HEK293T (cell line): Measurements from ENCODE around the gene TGFB2.

Experiments used
- CTCF ChIA-PET: fragments of 350-600 bp; formaldehyde crosslinking; extraction: SDS; loops from one replicate; lab custom pipeline; 2021; ENCODE audit warnings: antibody characterized with exemption, inconsistent platforms; lab: Yijun Ruan, JAX
- POLR2A ChIA-PET: fragments of 350-600 bp; formaldehyde crosslinking; extraction: SDS; loops from one replicate; lab custom pipeline; 2020; ENCODE audit warnings: antibody characterized with exemption, inconsistent platforms; lab: Yijun Ruan, JAX
- DNase-seq: peaks from one replicate; pipeline ENCODE4 v3.0.0; 2012; ENCODE audit warnings: mixed read lengths; ENCODE audit errors: extremely low spot score
- ARNT ChIP-seq: fragments of 450-650 bp; IDR thresholded peaks from 2 replicates; pipeline ENCODE4 v1.6.1; 2017; ENCODE audit warnings: mild to moderate bottlenecking
- BHLHE40 ChIP-seq: fragments of 450-650 bp; IDR thresholded peaks from 2 replicates; pipeline ENCODE4 v1.6.1; 2016; ENCODE audit warnings: mild to moderate bottlenecking, moderate library complexity, borderline replicate concordance
- CTBP1 ChIP-seq: fragments of 450-650 bp; IDR thresholded peaks from 2 replicates; pipeline ENCODE4 v1.6.1; 2016; ENCODE audit warnings: borderline replicate concordance
- ELF4 ChIP-seq: fragments of 450-650 bp; IDR thresholded peaks from 2 replicates; pipeline ENCODE4 v1.6.1; 2017; ENCODE audit warnings: antibody characterized with exemption
- FOXA1 ChIP-seq: fragments of 450-650 bp; IDR thresholded peaks from 2 replicates; pipeline ENCODE4 v1.6.1; 2016; ENCODE audit warnings: mild to moderate bottlenecking
- FOXK2 ChIP-seq: fragments of 450-650 bp; IDR thresholded peaks from 2 replicates; pipeline ENCODE4 v1.6.1; 2016; ENCODE audit warnings: mild to moderate bottlenecking
- FOXM1 ChIP-seq: fragments of 450-650 bp; IDR thresholded peaks from 2 replicates; pipeline ENCODE4 v1.6.1; 2017; ENCODE audit warnings: mild to moderate bottlenecking, borderline replicate concordance
- HDGF ChIP-seq: fragments of 450-650 bp; IDR thresholded peaks from 2 replicates; pipeline ENCODE4 v1.6.1; 2017; ENCODE audit warnings: antibody characterized with exemption, borderline replicate concordance
- L3MBTL2 ChIP-seq: fragments of 450-650 bp; conservative IDR thresholded peaks from 2 replicates; pipeline ENCODE4 v1.6.1; 2016; ENCODE audit warnings: mild to moderate bottlenecking
- LEF1 ChIP-seq: fragments of 450-650 bp; IDR thresholded peaks from 2 replicates; pipeline ENCODE4 v1.6.1; 2017; ENCODE audit warnings: mild to moderate bottlenecking, borderline replicate concordance
- NFRKB ChIP-seq: fragments of 450-650 bp; IDR thresholded peaks from 2 replicates; pipeline ENCODE4 v1.6.1; 2016; ENCODE audit warnings: mild to moderate bottlenecking, moderate library complexity
- SP1 ChIP-seq: fragments of 450-650 bp; IDR thresholded peaks from 2 replicates; pipeline ENCODE4 v1.6.1; 2017
- SUZ12 ChIP-seq: fragments of 450-650 bp; IDR thresholded peaks from 2 replicates; pipeline ENCODE4 v1.6.1; 2016; ENCODE audit warnings: mild to moderate bottlenecking
- TARDBP ChIP-seq: fragments of 450-650 bp; IDR thresholded peaks from 2 replicates; pipeline ENCODE4 v1.6.1; 2016
- ZNF384 ChIP-seq: fragments of 450-650 bp; IDR thresholded peaks from 2 replicates; pipeline ENCODE4 v1.6.1; 2016
- TF ChIP-seq, protein P1 (sequence below): fragments of 450-650 bp; IDR thresholded peaks from 2 replicates; pipeline ENCODE4 v1.6.1; 2016

The TGFB2 gene

DNA sequence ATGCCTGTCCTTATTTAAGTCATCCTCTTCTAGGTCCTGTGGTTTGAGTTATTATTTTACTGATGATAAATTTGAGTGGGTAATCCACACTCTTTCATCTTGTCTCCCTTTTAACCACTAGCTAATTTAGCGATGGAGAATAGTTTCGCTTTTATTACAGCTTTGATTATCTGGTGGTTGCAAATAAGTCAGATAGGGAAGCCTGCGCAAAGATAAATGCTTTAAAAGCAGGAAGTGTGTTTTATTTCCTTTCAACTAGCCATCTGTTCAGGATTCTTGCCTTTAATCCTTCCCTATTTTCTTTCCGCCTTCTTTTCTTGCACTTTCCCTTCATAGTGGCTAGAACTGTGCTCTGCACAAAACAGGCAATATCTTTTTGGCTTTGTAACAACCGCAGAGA is 129.0 kb downstream of the TGFB2 start:
- DNase-seq, result no peak
- CTCF ChIA-PET, result no interaction called here

DNA sequence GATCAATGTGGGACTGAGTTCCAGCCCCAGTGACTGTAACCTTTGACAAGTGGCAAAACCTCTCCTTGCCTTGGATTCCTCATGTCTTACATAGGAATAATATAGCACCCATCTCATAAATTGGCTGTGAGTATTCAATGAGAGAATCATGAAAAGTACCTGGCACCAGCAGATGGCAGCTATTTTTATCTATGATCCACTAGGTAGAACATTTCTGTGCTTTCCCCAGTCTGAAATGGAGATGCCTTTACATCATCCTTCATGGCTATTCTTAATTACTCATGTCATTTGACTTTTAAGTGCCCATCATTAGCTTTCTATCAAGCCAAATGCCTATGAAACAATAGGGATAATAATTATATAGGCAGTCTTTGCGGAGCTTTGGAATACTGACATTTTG is 130.1 kb downstream of the TGFB2 start:
- TF ChIP-seq, protein P1, sequence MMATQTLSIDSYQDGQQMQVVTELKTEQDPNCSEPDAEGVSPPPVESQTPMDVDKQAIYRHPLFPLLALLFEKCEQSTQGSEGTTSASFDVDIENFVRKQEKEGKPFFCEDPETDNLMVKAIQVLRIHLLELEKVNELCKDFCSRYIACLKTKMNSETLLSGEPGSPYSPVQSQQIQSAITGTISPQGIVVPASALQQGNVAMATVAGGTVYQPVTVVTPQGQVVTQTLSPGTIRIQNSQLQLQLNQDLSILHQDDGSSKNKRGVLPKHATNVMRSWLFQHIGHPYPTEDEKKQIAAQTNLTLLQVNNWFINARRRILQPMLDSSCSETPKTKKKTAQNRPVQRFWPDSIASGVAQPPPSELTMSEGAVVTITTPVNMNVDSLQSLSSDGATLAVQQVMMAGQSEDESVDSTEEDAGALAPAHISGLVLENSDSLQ, result no peak
- TF ChIP-seq ARNT (no peak), SUZ12 (no peak), FOXA1 (no peak), NFRKB (no peak), FOXM1 (no peak), TARDBP (no peak)
- POLR2A ChIA-PET, result no interaction called here
- DNase-seq, result no peak
- CTCF ChIA-PET, result no interaction called here

More for the DNA sequence above, 129.0 kb downstream of the TGFB2 start:
- POLR2A ChIA-PET, result no interaction called here
- TF ChIP-seq ARNT, result no peak
- no peak for TF ChIP-seq ELF4
- TF ChIP-seq ZNF384, result no peak
- no peak for TF ChIP-seq BHLHE40
- TF ChIP-seq TARDBP, result no peak
- TF ChIP-seq SUZ12, result no peak
- no peak for TF ChIP-seq HDGF
- no peak for TF ChIP-seq CTBP1
- no peak for TF ChIP-seq SP1
- no peak for TF ChIP-seq FOXM1
- TF ChIP-seq FOXK2, result no peak
- no peak for TF ChIP-seq LEF1
- TF ChIP-seq, protein P1, result no peak
- TF ChIP-seq FOXA1, result no peak
- TF ChIP-seq L3MBTL2, result no peak
- TF ChIP-seq NFRKB, result no peak

DNA sequence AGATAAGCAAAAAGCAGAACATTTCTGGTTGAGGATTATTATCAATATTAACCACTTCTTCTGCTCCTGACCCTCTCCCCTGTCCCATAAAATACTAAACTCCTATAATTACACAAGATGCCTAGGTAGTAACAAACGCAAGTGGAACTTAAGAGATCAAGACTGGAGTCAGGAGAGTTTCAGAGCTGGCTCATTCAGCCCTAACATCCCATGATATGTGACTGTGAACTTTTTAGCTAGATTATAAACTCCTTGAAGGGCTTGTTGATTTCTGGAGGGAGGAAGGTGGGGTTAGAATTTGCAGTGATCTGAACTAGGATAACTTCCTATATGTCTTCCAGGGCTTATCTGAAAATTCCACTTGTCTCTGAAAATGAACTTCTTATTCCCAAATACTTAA is 130.6 kb downstream of the TGFB2 start:
- TF ChIP-seq ZNF384 (no peak), SP1 (no peak), HDGF (no peak), CTBP1 (no peak)
- ChIA-PET CTCF (no interaction called here), POLR2A (no interaction called here)

DNA sequence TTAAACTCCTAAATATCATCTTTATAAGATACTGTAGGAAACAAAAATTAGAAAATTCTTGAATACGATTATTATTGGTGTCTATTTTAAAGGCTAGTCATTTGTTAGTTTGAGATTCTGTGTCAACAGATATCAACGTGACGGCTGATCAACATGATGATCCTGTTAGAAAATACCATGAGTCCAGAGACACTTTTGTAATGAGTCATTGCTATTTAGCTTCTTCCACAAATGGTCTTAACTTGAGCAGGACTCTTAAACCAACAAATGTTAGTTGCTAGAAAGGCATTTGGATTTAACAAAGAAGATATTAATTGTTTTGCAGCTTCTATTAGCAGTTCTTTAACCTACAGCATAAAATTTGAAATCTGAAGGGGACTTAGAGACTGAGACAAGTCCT is 131.2 kb downstream of the TGFB2 start:
- CTCF ChIA-PET, result no interaction called here
- DNase-seq, result no peak
- POLR2A ChIA-PET, result no interaction called here
- no peak for TF ChIP-seq FOXA1
- no peak for TF ChIP-seq HDGF
- no peak for TF ChIP-seq ELF4
- no peak for TF ChIP-seq TARDBP
- TF ChIP-seq SUZ12, result no peak
- TF ChIP-seq BHLHE40, result no peak
- no peak for TF ChIP-seq FOXM1
- no peak for TF ChIP-seq FOXK2
- no peak for TF ChIP-seq SP1
- no peak for TF ChIP-seq NFRKB
- TF ChIP-seq, protein P1, result no peak

More for the DNA sequence above, 130.6 kb downstream of the TGFB2 start:
- no peak for DNase-seq

DNA sequence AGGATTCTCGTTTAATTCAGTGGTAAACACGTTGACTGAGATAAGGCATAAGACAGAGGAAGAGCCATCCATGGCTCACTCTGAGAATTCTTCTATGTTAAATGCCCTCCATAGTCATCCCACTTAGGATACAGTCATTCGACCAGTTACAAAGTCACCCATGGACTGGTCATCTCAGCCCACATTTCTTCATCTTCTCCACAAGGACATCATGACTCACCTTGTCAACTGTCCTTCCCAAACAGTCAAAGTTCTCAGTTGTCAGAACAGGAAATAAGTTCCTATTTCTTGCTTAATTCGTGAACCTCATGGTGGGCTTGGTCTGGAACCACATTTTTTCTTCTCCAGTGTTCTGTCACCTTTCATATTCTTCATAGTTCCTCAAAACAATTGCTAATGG is 133.2 kb downstream of the TGFB2 start:
- no peak for TF ChIP-seq FOXM1
- no peak for TF ChIP-seq FOXA1
- no peak for TF ChIP-seq L3MBTL2
- TF ChIP-seq, protein P1, result no peak
- no peak for TF ChIP-seq ARNT
- no peak for TF ChIP-seq ZNF384
- POLR2A ChIA-PET, result no interaction called here
- DNase-seq, result no peak
- CTCF ChIA-PET, result no interaction called here

DNA sequence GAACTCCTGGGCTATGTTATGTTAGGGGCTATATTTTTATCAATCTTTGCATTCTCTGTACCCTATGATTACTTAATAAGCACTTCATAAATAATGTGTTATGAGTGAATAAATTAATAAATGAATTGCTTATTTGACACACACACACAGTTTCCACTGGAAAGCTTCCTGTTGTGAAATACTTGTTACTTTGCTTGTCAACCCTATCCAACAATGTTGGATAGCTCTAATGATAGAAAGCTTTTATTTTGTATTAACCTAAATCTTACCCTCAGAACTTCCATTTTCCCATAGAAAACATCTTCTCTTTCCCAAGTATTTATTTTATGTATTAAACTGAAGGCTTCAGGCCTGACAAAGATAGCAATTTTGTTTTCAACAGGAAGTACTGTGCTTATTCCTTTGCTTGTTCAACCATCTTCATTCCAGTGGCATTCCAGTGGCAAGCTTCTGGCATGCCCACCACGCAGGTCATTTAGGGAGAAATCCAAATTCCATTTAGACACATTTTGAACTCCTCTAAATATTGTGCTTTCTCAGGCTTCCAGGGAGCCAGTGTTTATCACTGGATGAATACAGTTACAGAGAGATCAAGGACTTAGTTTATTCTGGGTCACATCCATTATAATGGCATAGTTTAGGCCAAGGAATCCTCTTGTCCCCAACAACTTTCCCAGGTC is 134.4 kb downstream of the TGFB2 start:
- TF ChIP-seq L3MBTL2, result no peak
- no peak for TF ChIP-seq SP1
- TF ChIP-seq BHLHE40, result no peak
- TF ChIP-seq ZNF384, result no peak
- no peak for TF ChIP-seq LEF1
- TF ChIP-seq ELF4, result no peak
- no peak for TF ChIP-seq FOXM1
- TF ChIP-seq HDGF, result no peak
- no peak for DNase-seq
- CTCF ChIA-PET, result no interaction called here
- POLR2A ChIA-PET, result no interaction called here
